ENCODE results near the gene RAD18.

- TF ChIP-seq CTCF (IDR thresholded peaks at IDR 0.05) (no peak), POLR2AphosphoS5 (IDR thresholded peaks at IDR 0.05) (no peak), EP300 (IDR thresholded peaks at IDR 0.05) (no peak), POLR2A (IDR thresholded peaks at IDR 0.05) (no peak)
These were observed 928 bp downstream of the RAD18 start for GRCh38 chr3:8962226-8962861.

Measured in sigmoid colon (tissue), 4 donors.